Adrenal gland (tissue), 12 donors: ENCODE results near the gene CYP24A1. TPM values are rescaled to one million over a fixed set of nuclear protein-coding genes. Genes with fewer than 3 reads are reported as not detected.

Source experiments
- DNase-seq, 7 donors: peaks; one replicate each; pipeline ENCODE4 v3.0.0-alpha.2; 2019 to 2020
- H3K27ac ChIP-seq, 5 donors: fragments of 200-600 bp; sonication (generic) in 4 of 5; 1 replicate in 3 of 5; 2 replicates in 2 of 5; pipeline versions ENCODE4 v1.5.1 to v1.8.0; 2016 to 2020; ENCODE audit warnings: mild to moderate bottlenecking in 1 of 5
- H3K27me3 ChIP-seq: fragments of 200-600 bp; 2 replicates; pipeline ENCODE4 v1.8.0; 2021
- H3K36me3 ChIP-seq, 2 donors: fragments of 200-600 bp; replicated peaks in 1 of 2; 1 replicate in 1 of 2; 2 replicates in 1 of 2; pipeline versions ENCODE4 v1.5.1 to v1.8.0; 2018 to 2022
- H3K4me1 ChIP-seq, 2 donors: fragments of 200-600 bp; replicated peaks in 1 of 2; 1 replicate in 1 of 2; 2 replicates in 1 of 2; pipeline versions ENCODE4 v1.5.1 to v1.8.0; 2018 to 2021
- H3K4me3 ChIP-seq, 4 donors: fragments of 200-600 bp; sonication (generic) in 3 of 4; one replicate each; pipeline ENCODE4 v1.5.1; 2016 to 2018
- H3K9me3 ChIP-seq, 3 donors: fragments of 200-600 bp; sonication (generic) in 1 of 3; replicated peaks in 1 of 3; 1 replicate in 2 of 3; 2 replicates in 1 of 3; pipeline versions ENCODE4 v1.5.1 to v1.8.0; 2016 to 2021
- POLR2A ChIP-seq, 2 donors: fragments of 450-650 bp; IDR thresholded peaks; one replicate each; pipeline ENCODE4 v1.6.1; 2017; ENCODE audit warnings: antibody characterized with exemption in 2 of 2, mild to moderate bottlenecking in 2 of 2, moderate library complexity in 1 of 2
- WGBS, 4 donors: extraction: QIAGEN DNeasy Blood & Tissue Kit in 2 of 4; methylation state at CpG; one replicate each; pipeline versions ENCODE4 v1.1.5 to v1.1.7; 2013 to 2017; 5-methylcytosine and 5-hydroxymethylcytosine counted together
- intact Hi-C, 2 donors: fragments of 100-400 bp; cut with DNase I; formaldehyde crosslinking; loops; one replicate each; pipeline versions ENCODE4 v1.14.1 to v1.15.0; 2022 to 2023
- polyA plus RNA-seq, 3 donors: library from polyadenylated mRNA; stranded (reverse); fragments of 200-250 nt in 2 of 3; fragments of 350-450 nt in 1 of 3; fragmentation: Illumina TruSeq in 1 of 3; extraction: RNeasy Lipid Tissue Mini Kit (QIAGEN cat#74804) in 1 of 3; gene quantifications; one replicate each; pipeline ENCODE4 v1.2.3, GENCODE V29; 2013 to 2014
- total RNA-seq, 9 donors: library from RNA; depleted of rRNA in 4 of 9; stranded (reverse); fragments of >200 nt in 4 of 9; fragments of 120-200 nt in 1 of 9; fragmentation: NEBNext Ultra II Directional in 1 of 9; extraction: Animal tissue kit (Norgen Biotek cat#: 25700) in 1 of 9; gene quantifications; one replicate each; pipeline versions ENCODE4 v1.1.0 to v1.2.4, GENCODE V29; 2013 to 2023
- TF ChIP-seq, protein P1 (sequence below), 6 experiments: fragments of 450-650 bp in 4 of 6; fragments of 200-600 bp in 2 of 6; sonication (generic) in 1 of 6; IDR thresholded peaks; 1 replicate in 5 of 6; 2 replicates in 1 of 6; pipeline versions ENCODE4 v1.5.1 to v1.8.0; 2016 to 2021; ENCODE audit warnings: antibody characterized with exemption in 6 of 6, mild to moderate bottlenecking in 2 of 6, moderate library complexity in 1 of 6
- donor health status: healthy with polysubstance abuse.
- donor health status: Bipolar disorder and iron deficiency.
- donor health status: DM: yes; HTN: yes; CAD: no.
- donor health status: DM: no; HTN: no; CAD: no.
- donor health status: DM: no; HTN: no; CAD: no.
- donor health status: DM: yes; HTN: yes; CAD: no.

CYP24A1 gene
- total and polyA plus RNA-seq, 12 donors, result 0.09 TPM; not detected in 11

DNA sequence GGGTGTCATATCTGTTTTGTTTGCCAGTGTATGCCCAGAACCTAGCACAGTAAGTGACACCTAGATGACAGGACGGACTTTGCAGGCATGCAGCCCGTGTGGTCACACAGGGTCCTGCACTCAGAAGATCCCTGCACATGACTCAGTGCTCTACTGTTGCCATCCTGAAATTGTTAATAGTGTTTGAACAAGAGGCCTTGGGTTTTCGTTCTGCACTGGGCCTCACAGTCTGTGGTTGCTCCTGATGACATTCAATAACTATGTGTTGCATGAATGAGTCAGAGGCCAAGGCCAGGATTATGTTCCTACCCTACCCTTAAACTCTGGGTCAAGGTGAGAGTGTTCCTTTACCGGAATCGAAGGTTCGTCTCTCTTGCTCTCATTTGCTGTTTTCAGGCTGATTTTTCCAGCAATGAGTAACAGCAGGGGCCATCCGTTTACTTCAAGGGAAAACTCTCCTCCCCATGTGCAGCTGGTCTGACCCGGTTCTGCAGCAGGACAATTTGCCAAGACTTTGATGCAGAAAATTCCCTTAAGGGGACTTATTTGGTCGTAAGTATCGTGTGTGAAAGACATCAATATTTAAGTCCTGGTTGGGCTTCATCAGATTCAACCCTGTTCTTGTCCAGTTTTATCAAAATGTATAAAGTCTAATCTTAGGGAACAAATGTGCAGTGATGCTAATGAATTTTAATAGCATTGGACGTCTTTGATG lies 21.1 kb upstream of the CYP24A1 start:
- intact Hi-C loops, result loop anchor here (5.0 kb wide), 2 partner anchors 93 to 98 kb away; no protein-coding TSS in a partner anchor
- no peaks in the 10 kb centered on the region for H3K9me3 ChIP-seq
- TF ChIP-seq POLR2A (IDR thresholded peaks at IDR 0.05), result no peak
- TF ChIP-seq, protein P1, sequence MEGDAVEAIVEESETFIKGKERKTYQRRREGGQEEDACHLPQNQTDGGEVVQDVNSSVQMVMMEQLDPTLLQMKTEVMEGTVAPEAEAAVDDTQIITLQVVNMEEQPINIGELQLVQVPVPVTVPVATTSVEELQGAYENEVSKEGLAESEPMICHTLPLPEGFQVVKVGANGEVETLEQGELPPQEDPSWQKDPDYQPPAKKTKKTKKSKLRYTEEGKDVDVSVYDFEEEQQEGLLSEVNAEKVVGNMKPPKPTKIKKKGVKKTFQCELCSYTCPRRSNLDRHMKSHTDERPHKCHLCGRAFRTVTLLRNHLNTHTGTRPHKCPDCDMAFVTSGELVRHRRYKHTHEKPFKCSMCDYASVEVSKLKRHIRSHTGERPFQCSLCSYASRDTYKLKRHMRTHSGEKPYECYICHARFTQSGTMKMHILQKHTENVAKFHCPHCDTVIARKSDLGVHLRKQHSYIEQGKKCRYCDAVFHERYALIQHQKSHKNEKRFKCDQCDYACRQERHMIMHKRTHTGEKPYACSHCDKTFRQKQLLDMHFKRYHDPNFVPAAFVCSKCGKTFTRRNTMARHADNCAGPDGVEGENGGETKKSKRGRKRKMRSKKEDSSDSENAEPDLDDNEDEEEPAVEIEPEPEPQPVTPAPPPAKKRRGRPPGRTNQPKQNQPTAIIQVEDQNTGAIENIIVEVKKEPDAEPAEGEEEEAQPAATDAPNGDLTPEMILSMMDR (IDR thresholded peaks at IDR 0.05), result peak in 2 of 6 experiments; percentile 4 to 32
- H3K4me1 ChIP-seq, result peaks cover 0 to 5% of the 10 kb centered on the region in 2 donors
- no peaks in the 10 kb centered on the region for H3K27me3 ChIP-seq
- no peak overlapping the region for H3K4me3 ChIP-seq
- peak overlapping the region in 2 of 5 donors; percentile 4 to 55 for H3K27ac ChIP-seq
- 47 to 50% (median 48%) methylated on average over 11 of the region's 11 CpGs for WGBS, 4 donors
- no peaks in the 10 kb centered on the region for H3K36me3 ChIP-seq
- peak in 3 of 7 donors; percentile 23 to 66 (median 28) for DNase-seq

DNA sequence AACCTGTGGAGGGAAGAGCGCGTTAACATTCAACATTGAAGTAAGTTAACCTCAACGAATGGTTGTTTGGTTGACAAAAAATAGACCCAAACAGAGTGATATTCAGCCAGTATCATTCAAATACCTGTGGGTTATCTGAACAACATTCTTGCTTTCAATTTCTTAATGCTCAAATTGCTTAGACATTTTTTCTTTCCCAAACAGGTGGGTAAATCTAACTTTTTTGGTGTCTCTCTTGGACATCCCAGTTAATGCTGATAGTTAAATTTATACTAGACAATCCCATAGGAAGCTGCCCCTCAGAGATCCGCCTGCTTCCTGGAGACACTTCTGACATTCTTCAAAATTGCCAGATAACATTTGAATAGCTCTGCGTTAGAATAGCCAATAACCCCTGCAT lies 20.0 kb upstream of the CYP24A1 start:
- no peak for TF ChIP-seq POLR2A (IDR thresholded peaks at IDR 0.05)
- TF ChIP-seq, protein P1 (IDR thresholded peaks at IDR 0.05), result no peak
- intact Hi-C loops, result no loop called here
- peaks cover 0 to 5% of the 10 kb centered on the region in 2 donors for H3K4me1 ChIP-seq
- H3K27me3 ChIP-seq, result no peaks in the 10 kb centered on the region
- H3K9me3 ChIP-seq, result no peaks in the 10 kb centered on the region
- H3K36me3 ChIP-seq, result no peaks in the 10 kb centered on the region
- 74 to 82% (median 75%) methylated on average over 5 of the region's 5 CpGs for WGBS, 4 donors
- no peak overlapping the region for H3K4me3 ChIP-seq
- no peak overlapping the region for H3K27ac ChIP-seq
- no peak for DNase-seq

DNA sequence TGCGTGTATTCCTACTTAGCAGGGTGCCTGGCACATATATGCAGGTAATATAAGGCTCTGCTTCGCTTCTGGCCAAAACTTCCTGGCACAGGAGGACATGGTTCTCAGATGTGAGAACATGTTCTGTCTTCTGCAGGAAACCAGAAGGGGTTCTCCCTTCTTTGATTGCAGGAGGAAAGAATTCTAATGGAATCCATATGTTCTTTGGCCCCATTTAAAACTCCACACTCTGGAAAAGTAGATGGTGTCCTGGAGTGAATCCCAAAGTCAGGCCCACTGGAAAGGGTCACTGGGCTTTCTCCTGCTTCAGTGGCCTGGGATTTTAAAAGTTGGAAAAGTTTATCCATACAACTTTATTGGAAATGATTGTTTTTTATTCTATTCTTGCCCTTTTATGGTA lies 16.4 kb upstream of the CYP24A1 start:
- H3K4me3 ChIP-seq, result no peak overlapping the region
- no peak overlapping the region for H3K27ac ChIP-seq
- no peak for DNase-seq
- H3K36me3 ChIP-seq, result no peaks in the 10 kb centered on the region
- H3K27me3 ChIP-seq, result no peaks in the 10 kb centered on the region
- peaks cover 0 to 5% of the 10 kb centered on the region in 2 donors for H3K4me1 ChIP-seq
- WGBS, 4 donors, result 92 to 97% (median 95%) methylated on average over 2 of the region's 2 CpGs
- TF ChIP-seq, protein P1 (IDR thresholded peaks at IDR 0.05), result no peak
- TF ChIP-seq POLR2A (IDR thresholded peaks at IDR 0.05), result no peak
- intact Hi-C loops, result no loop called here
- no peaks in the 10 kb centered on the region for H3K9me3 ChIP-seq

DNA sequence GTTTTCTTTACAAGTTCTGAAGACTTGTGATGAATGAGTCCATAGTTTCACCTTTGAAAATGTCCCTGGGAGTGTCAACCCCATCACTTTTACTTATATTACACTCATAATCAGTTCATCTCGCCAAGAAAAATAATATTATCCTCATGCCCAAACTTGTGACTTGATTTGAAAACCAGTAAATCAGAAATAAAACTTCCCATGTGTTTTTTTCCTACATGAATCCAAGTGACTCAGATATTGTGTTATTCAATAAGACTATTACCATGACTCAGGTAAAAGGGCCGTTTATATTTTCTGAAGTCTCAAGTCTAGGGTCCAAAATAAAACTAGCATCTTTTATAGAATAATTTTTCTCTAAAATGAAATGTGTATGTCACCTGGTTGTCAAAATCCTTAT lies 15.8 kb upstream of the CYP24A1 start:
- Histone ChIP-seq H3K9me3 (no peaks in the 10 kb centered on the region), H3K36me3 (no peaks in the 10 kb centered on the region), H3K4me3 (no peak overlapping the region), H3K27ac (no peak overlapping the region), H3K4me1 (peaks cover 0 to under 1% of the 10 kb centered on the region in 2 donors), H3K27me3 (no peaks in the 10 kb centered on the region)
- no peak for DNase-seq
- TF ChIP-seq, protein P1 (IDR thresholded peaks at IDR 0.05), result no peak
- TF ChIP-seq POLR2A (IDR thresholded peaks at IDR 0.05), result no peak
- 31 to 45% (median 33%) methylated on average over 2 of the region's 2 CpGs for WGBS, 4 donors
- intact Hi-C loops, result no loop called here
